K562 (cell line): ENCODE results near the gene MCAM. TPM values are rescaled to one million over a fixed set of nuclear protein-coding genes. Genes with fewer than 3 reads are reported as not detected.

Experiments used
- ARID3B ChIP-seq: fragments of 250-450 bp; sonication (Bioruptor Pico); IDR thresholded peaks from 2 replicates; pipeline ENCODE4 v1.4.0; 2020; ENCODE audit warnings: borderline replicate concordance
- CLOCK ChIP-seq: fragments of 250-450 bp; sonication (Bioruptor Pico); IDR thresholded peaks from 2 replicates; pipeline ENCODE4 v1.4.0; 2020; ENCODE audit warnings: mild to moderate bottlenecking, moderate library complexity, borderline replicate concordance
- U2AF2 ChIP-seq: fragments of 200-400 bp; formaldehyde crosslinking; optimal IDR thresholded peaks from 2 replicates; pipeline ENCODE3; 2017; ENCODE audit warnings: low read depth, mild to moderate bottlenecking, low read length
- ZNF175 ChIP-seq: fragments of 200-800 bp; sonication (Bioruptor generic); IDR thresholded peaks from 2 replicates; pipeline ENCODE4 v1.6.1; 2016; ENCODE audit warnings: low read depth, mild to moderate bottlenecking, missing genetic modification characterization, missing compliant biosample characterization
- ZZZ3 ChIP-seq: fragments of 450-650 bp; IDR thresholded peaks from 2 replicates; pipeline ENCODE4 v1.6.1; 2016; ENCODE audit warnings: antibody characterized with exemption, mild to moderate bottlenecking, moderate library complexity
- polyA plus RNA-seq, 8 experiments: library from polyadenylated mRNA; depleted of rRNA in 4 of 8; stranded (reverse) in 5 of 8; unstranded in 3 of 8; fragments of >200 nt; fragmentation: Nextera tagmentation in 2 of 8; fragmentation: Illumina TruSeq in 1 of 8; extraction: Ambion mirVana in 2 of 8; extraction: Trizol in 1 of 8; gene quantifications; 2 replicates each; pipeline versions ENCODE4 v1.2.1 to v1.2.3, GENCODE V29; 2011 to 2014; ENCODE audit warnings: inconsistent platforms in 1 of 8, missing spikeins in 1 of 8
- total RNA-seq, 7 experiments: library from RNA; depleted of rRNA in 6 of 7; stranded (reverse); fragments of >200 nt in 6 of 7; fragmentation: Illumina TruSeq in 2 of 7; extraction: Trizol in 2 of 7; gene quantifications; 2 replicates each; pipeline versions ENCODE4 v1.2.1 to v1.2.3, GENCODE V29; 2011 to 2021; ENCODE audit warnings: low replicate concordance in 1 of 7
- TF ChIP-seq, protein P1 (sequence below): sonication (generic); formaldehyde crosslinking; IDR thresholded peaks from 2 replicates; pipeline ENCODE4 v1.8.0; 2022; ENCODE audit warnings: mild to moderate bottlenecking, missing genetic modification reagents, borderline replicate concordance
- TF ChIP-seq, protein P2 (sequence below): fragments of 450-650 bp; IDR thresholded peaks from 2 replicates; pipeline ENCODE4 v1.6.1; 2016; ENCODE audit warnings: mild to moderate bottlenecking

Gene MCAM
- total and polyA plus RNA-seq, 9 of the 15 experiments (the other 6 are each of a cell fraction or from before 2014, with no cell fraction given): 14.7 to 118 (median 53.6) TPM

DNA sequence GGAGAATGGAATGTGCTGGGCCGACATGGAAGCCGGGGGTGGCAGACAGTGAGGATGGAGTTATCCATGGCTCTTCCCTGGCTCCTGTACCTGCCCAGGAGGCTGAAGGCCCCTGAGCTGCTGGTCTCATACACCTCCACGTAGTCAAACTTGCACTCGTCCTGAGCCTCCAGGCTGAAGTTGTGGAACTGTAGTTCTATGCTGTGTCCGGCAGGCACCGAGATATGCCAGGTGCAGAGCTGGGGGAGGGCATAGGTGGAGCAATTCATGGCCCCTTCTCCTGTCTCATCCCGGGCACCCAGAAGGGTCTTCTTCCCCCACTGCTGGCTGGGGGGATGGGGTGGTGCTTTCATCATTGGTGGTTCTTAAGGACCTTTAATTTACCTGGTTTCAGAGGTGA, 26.8 kb upstream of the MCAM start (continued):
- TF ChIP-seq ARID3B (CRISPR knock-in tag) (no peak), CLOCK (CRISPR knock-in tag) (no peak), ZZZ3 (no peak), U2AF2 (no peak), ZNF175 (CRISPR knock-in tag) (no peak)
- TF ChIP-seq, protein P1, sequence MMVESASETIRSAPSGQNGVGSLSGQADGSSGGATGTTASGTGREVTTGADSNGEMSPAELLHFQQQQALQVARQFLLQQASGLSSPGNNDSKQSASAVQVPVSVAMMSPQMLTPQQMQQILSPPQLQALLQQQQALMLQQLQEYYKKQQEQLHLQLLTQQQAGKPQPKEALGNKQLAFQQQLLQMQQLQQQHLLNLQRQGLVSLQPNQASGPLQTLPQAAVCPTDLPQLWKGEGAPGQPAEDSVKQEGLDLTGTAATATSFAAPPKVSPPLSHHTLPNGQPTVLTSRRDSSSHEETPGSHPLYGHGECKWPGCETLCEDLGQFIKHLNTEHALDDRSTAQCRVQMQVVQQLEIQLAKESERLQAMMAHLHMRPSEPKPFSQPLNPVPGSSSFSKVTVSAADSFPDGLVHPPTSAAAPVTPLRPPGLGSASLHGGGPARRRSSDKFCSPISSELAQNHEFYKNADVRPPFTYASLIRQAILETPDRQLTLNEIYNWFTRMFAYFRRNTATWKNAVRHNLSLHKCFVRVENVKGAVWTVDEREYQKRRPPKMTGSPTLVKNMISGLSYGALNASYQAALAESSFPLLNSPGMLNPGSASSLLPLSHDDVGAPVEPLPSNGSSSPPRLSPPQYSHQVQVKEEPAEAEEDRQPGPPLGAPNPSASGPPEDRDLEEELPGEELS (CRISPR knock-in tag): no peak
- TF ChIP-seq, protein P2, sequence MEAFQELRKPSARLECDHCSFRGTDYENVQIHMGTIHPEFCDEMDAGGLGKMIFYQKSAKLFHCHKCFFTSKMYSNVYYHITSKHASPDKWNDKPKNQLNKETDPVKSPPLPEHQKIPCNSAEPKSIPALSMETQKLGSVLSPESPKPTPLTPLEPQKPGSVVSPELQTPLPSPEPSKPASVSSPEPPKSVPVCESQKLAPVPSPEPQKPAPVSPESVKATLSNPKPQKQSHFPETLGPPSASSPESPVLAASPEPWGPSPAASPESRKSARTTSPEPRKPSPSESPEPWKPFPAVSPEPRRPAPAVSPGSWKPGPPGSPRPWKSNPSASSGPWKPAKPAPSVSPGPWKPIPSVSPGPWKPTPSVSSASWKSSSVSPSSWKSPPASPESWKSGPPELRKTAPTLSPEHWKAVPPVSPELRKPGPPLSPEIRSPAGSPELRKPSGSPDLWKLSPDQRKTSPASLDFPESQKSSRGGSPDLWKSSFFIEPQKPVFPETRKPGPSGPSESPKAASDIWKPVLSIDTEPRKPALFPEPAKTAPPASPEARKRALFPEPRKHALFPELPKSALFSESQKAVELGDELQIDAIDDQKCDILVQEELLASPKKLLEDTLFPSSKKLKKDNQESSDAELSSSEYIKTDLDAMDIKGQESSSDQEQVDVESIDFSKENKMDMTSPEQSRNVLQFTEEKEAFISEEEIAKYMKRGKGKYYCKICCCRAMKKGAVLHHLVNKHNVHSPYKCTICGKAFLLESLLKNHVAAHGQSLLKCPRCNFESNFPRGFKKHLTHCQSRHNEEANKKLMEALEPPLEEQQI: no peak
